ENCODE measurements around the gene CR1L.
A peak's percentile ranks its signal among the peaks of the same experiment; 100 is the strongest.
"Not testable (repeated sequence)": the region's sequence is repeated elsewhere in the genome, so short reads cannot be mapped to it uniquely, and the experiment has no call there.

The CR1L gene

GRCh38 chr1:207690551-207690950, 45.6 kb downstream of the CR1L start:
- not testable (repeated sequence) for H3K27me3 Mint-ChIP-seq; DNase-seq; H3K27ac Mint-ChIP-seq; H3K4me1 Mint-ChIP-seq; H3K4me3 Mint-ChIP-seq; H3K9me3 Mint-ChIP-seq; H3K36me3 Mint-ChIP-seq (ENCODE audit: low read depth); ATAC-seq

GRCh38 chr1:207691010-207691409, 46.1 kb downstream of the CR1L start:
- Mint-ChIP-seq H3K27ac (no peak overlapping the region), H3K36me3 (ENCODE audit: low read depth) (no peaks in the 10 kb centered on the region), H3K27me3 (peaks cover 2% of the 10 kb centered on the region), H3K4me3 (no peak overlapping the region), H3K4me1 (no peaks in the 10 kb centered on the region), H3K9me3 (no peaks in the 10 kb centered on the region)
- ATAC-seq (no peak), DNase-seq (no peak)

GRCh38 chr1:207691841-207692240, 46.9 kb downstream of the CR1L start:
- H3K4me3 Mint-ChIP-seq: no peak overlapping the region
- H3K9me3 Mint-ChIP-seq: no peaks in the 10 kb centered on the region
- no peak overlapping the region for H3K27ac Mint-ChIP-seq
- ATAC-seq: no peak
- no peaks in the 10 kb centered on the region for H3K36me3 Mint-ChIP-seq (ENCODE audit: low read depth)
- peaks cover 2% of the 10 kb centered on the region for H3K27me3 Mint-ChIP-seq
- DNase-seq: no peak
- no peaks in the 10 kb centered on the region for H3K4me1 Mint-ChIP-seq

- H3K27ac Mint-ChIP-seq; ATAC-seq; H3K36me3 Mint-ChIP-seq (ENCODE audit: low read depth); H3K9me3 Mint-ChIP-seq; H3K4me3 Mint-ChIP-seq; H3K4me1 Mint-ChIP-seq; H3K27me3 Mint-ChIP-seq; DNase-seq: not testable (repeated sequence)
These were observed 47.4 kb downstream of the CR1L start for GRCh38 chr1:207692291-207692690.

GRCh38 chr1:207695891-207696290, 51.0 kb downstream of the CR1L start:
- DNase-seq (no peak), ATAC-seq (no peak)
- H3K4me1 Mint-ChIP-seq: no peaks in the 10 kb centered on the region
- H3K9me3 Mint-ChIP-seq: no peaks in the 10 kb centered on the region
- no peak overlapping the region for H3K27ac Mint-ChIP-seq
- no peaks in the 10 kb centered on the region for H3K36me3 Mint-ChIP-seq (ENCODE audit: low read depth)
- no peak overlapping the region for H3K4me3 Mint-ChIP-seq
- peaks cover 2% of the 10 kb centered on the region for H3K27me3 Mint-ChIP-seq

GRCh38 chr1:207698822-207699483, 54.0 kb downstream of the CR1L start:
- peak; percentile 71 for ATAC-seq
- peak; percentile 47 for DNase-seq
- H3K27ac Mint-ChIP-seq: no peak overlapping the region

GRCh38 chr1:207702317-207702716, 57.4 kb downstream of the CR1L start:
- H3K9me3 Mint-ChIP-seq: no peaks in the 10 kb centered on the region
- H3K4me3 Mint-ChIP-seq: no peak overlapping the region
- ATAC-seq (no peak), DNase-seq (no peak)
- no peaks in the 10 kb centered on the region for H3K4me1 Mint-ChIP-seq
- no peaks in the 10 kb centered on the region for H3K27me3 Mint-ChIP-seq
- no peak overlapping the region for H3K27ac Mint-ChIP-seq
- H3K36me3 Mint-ChIP-seq (ENCODE audit: low read depth): no peaks in the 10 kb centered on the region

More at GRCh38 chr1:207698822-207699483, 54.0 kb downstream of the CR1L start:
- Mint-ChIP-seq H3K4me3 (no peak overlapping the region), H3K36me3 (ENCODE audit: low read depth) (no peaks in the 10 kb centered on the region), H3K9me3 (no peaks in the 10 kb centered on the region), H3K4me1 (no peaks in the 10 kb centered on the region), H3K27me3 (no peaks in the 10 kb centered on the region)

- Mint-ChIP-seq H3K27me3 (no peaks in the 10 kb centered on the region), H3K4me1 (no peaks in the 10 kb centered on the region)
- ATAC-seq: no peak
These were observed 58.8 kb downstream of the CR1L start for GRCh38 chr1:207703712-207704111.

GRCh38 chr1:207708004-207708403, 63.1 kb downstream of the CR1L start:
- ATAC-seq, H3K27ac Mint-ChIP-seq, DNase-seq: not testable (repeated sequence)

More at GRCh38 chr1:207703712-207704111, 58.8 kb downstream of the CR1L start:
- no peak overlapping the region for H3K27ac Mint-ChIP-seq
- no peaks in the 10 kb centered on the region for H3K36me3 Mint-ChIP-seq (ENCODE audit: low read depth)
- no peak for DNase-seq
- no peaks in the 10 kb centered on the region for H3K9me3 Mint-ChIP-seq
- H3K4me3 Mint-ChIP-seq: no peak overlapping the region

GRCh38 chr1:207711285-207711684, 66.4 kb downstream of the CR1L start:
- DNase-seq: no peak

More at GRCh38 chr1:207708004-207708403, 63.1 kb downstream of the CR1L start:
- H3K27me3 Mint-ChIP-seq; H3K4me3 Mint-ChIP-seq; H3K36me3 Mint-ChIP-seq (ENCODE audit: low read depth); H3K4me1 Mint-ChIP-seq; H3K9me3 Mint-ChIP-seq: not testable (repeated sequence)

GRCh38 chr1:207712701-207713100, 67.8 kb downstream of the CR1L start:
- not testable (repeated sequence) for H3K4me1 Mint-ChIP-seq; H3K9me3 Mint-ChIP-seq; DNase-seq; H3K36me3 Mint-ChIP-seq (ENCODE audit: low read depth); ATAC-seq; H3K27me3 Mint-ChIP-seq; H3K27ac Mint-ChIP-seq; H3K4me3 Mint-ChIP-seq

More at GRCh38 chr1:207711285-207711684, 66.4 kb downstream of the CR1L start:
- H3K36me3 Mint-ChIP-seq (ENCODE audit: low read depth): no peaks in the 10 kb centered on the region
- H3K4me3 Mint-ChIP-seq: no peak overlapping the region
- H3K9me3 Mint-ChIP-seq: no peaks in the 10 kb centered on the region
- no peaks in the 10 kb centered on the region for H3K4me1 Mint-ChIP-seq
- ATAC-seq: no peak
- no peak overlapping the region for H3K27ac Mint-ChIP-seq
- no peaks in the 10 kb centered on the region for H3K27me3 Mint-ChIP-seq

GRCh38 chr1:207713529-207713928, 68.6 kb downstream of the CR1L start:
- no peaks in the 10 kb centered on the region for H3K27me3 Mint-ChIP-seq
- no peak overlapping the region for H3K27ac Mint-ChIP-seq
- H3K4me3 Mint-ChIP-seq: no peak overlapping the region
- DNase-seq (no peak), ATAC-seq (no peak)
- H3K36me3 Mint-ChIP-seq (ENCODE audit: low read depth): no peaks in the 10 kb centered on the region
- no peaks in the 10 kb centered on the region for H3K4me1 Mint-ChIP-seq
- H3K9me3 Mint-ChIP-seq: no peaks in the 10 kb centered on the region

GRCh38 chr1:207719234-207719633, 74.3 kb downstream of the CR1L start:
- H3K27ac Mint-ChIP-seq: no peak overlapping the region
- H3K4me1 Mint-ChIP-seq: no peaks in the 10 kb centered on the region
- no peak for DNase-seq
- H3K9me3 Mint-ChIP-seq: no peaks in the 10 kb centered on the region
- no peak for ATAC-seq
- H3K4me3 Mint-ChIP-seq: no peak overlapping the region
- H3K27me3 Mint-ChIP-seq: no peaks in the 10 kb centered on the region
- no peaks in the 10 kb centered on the region for H3K36me3 Mint-ChIP-seq (ENCODE audit: low read depth)

- DNase-seq; H3K4me3 Mint-ChIP-seq; H3K9me3 Mint-ChIP-seq; ATAC-seq; H3K36me3 Mint-ChIP-seq (ENCODE audit: low read depth); H3K27me3 Mint-ChIP-seq; H3K27ac Mint-ChIP-seq: not testable (repeated sequence)
- peaks cover 11% of the 10 kb centered on the region for H3K4me1 Mint-ChIP-seq
These were observed 83.4 kb downstream of the CR1L start for GRCh38 chr1:207728200-207728858.

- H3K9me3 Mint-ChIP-seq; H3K4me3 Mint-ChIP-seq; H3K4me1 Mint-ChIP-seq; ATAC-seq; H3K27ac Mint-ChIP-seq; H3K36me3 Mint-ChIP-seq (ENCODE audit: low read depth); DNase-seq; H3K27me3 Mint-ChIP-seq: not testable (repeated sequence)
These were observed 92.7 kb downstream of the CR1L start for GRCh38 chr1:207737503-207738157.

Data from activated naive CD8-positive, alpha-beta T cell treated with anti-CD3 and anti-CD28 coated beads, Interleukin-2, amount 50 U/mL, for 24 hours (primary cell).